Spleen (tissue), 7 donors: ENCODE measurements around the gene SLCO4A1.

Source experiments
- POLR2A ChIP-seq, 3 donors: fragments of 450-650 bp; IDR thresholded peaks; one replicate each; pipeline ENCODE4 v1.5.1; 2017; ENCODE audit warnings: antibody characterized with exemption in 3 of 3, mild to moderate bottlenecking in 1 of 3
- POLR2AphosphoS5 ChIP-seq, 3 donors: sonication (generic); formaldehyde crosslinking; IDR thresholded peaks; one replicate each; pipeline ENCODE4 v1.5.1; 2017; ENCODE audit warnings: antibody characterized with exemption in 3 of 3
- TF ChIP-seq, protein P1 (sequence below), 11 experiments: fragments of 200-600 bp in 7 of 11; fragments of 450-650 bp in 4 of 11; sonication (generic) in 4 of 11; IDR thresholded peaks in 8 of 11; conservative IDR thresholded peaks in 3 of 11; 1 replicate in 7 of 11; 2 replicates in 4 of 11; pipeline versions ENCODE4 v1.4.0 to v1.8.0; 2016 to 2021; ENCODE audit warnings: antibody characterized with exemption in 11 of 11, inconsistent platforms in 4 of 11, mild to moderate bottlenecking in 1 of 11
- donor health status: DM: no; HTN: no; CAD: no; lungs with moderate emphysema.
- donor health status: DM: no; HTN: no; CAD: no.
- donor health status: DM: no; HTN: no; CAD: no.

DNA sequence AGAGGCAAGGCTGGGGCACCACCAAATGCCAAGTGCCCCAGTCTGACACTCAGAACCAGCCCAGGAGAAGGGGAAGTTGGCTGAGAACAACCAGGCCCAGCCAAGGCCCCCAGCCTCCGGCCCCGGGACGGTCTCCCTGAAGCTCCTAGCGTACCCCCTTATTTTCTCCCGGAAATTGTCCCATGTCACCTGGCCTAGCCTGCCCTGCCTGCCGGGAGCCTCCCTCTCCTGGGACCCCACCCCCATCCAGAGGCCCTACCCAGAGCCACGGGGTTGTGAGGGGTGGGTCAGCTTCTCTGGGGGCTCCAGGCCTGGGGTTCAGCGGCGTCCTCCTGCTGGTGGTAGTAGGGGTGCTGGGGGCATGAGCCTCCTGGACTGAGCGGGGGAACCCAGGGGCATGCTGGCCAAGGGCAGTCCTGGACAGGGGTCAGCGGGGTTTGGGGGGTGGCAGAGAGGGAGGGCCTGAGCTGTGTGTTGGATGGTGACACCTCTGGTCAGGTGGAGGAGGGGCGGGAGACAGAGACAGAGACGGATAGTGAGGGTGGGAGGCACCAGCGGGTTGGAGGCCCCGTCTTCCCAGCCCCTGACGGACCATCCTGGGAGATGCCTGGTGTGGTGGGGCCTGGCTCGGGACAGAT is 7.9 kb upstream of the SLCO4A1 start:
- TF ChIP-seq, protein P1, sequence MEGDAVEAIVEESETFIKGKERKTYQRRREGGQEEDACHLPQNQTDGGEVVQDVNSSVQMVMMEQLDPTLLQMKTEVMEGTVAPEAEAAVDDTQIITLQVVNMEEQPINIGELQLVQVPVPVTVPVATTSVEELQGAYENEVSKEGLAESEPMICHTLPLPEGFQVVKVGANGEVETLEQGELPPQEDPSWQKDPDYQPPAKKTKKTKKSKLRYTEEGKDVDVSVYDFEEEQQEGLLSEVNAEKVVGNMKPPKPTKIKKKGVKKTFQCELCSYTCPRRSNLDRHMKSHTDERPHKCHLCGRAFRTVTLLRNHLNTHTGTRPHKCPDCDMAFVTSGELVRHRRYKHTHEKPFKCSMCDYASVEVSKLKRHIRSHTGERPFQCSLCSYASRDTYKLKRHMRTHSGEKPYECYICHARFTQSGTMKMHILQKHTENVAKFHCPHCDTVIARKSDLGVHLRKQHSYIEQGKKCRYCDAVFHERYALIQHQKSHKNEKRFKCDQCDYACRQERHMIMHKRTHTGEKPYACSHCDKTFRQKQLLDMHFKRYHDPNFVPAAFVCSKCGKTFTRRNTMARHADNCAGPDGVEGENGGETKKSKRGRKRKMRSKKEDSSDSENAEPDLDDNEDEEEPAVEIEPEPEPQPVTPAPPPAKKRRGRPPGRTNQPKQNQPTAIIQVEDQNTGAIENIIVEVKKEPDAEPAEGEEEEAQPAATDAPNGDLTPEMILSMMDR (IDR thresholded peaks at IDR 0.05 in 8 of 11, conservative IDR thresholded peaks at IDR 0.05 in 3 of 11), result no peak
- TF ChIP-seq POLR2A (IDR thresholded peaks at IDR 0.05) (no peak), POLR2AphosphoS5 (IDR thresholded peaks at IDR 0.05) (no peak)
